Measurements from ENCODE around the gene MAU2.
A peak's percentile ranks its signal among the peaks of the same experiment; 100 is the strongest.

Gene MAU2

GRCh38 chr19:19304186-19304965 is 16.3 kb upstream of the MAU2 start:
- intact Hi-C loops (cut with DNase I), result no loop called here
- peak in 16 of 42 donors; percentile 9 to 67 (median 39) for DNase-seq

- intact Hi-C loops (cut with DNase I), result no loop called here
- no peak for DNase-seq
These were observed 15.6 kb upstream of the MAU2 start for GRCh38 chr19:19305066-19305465.

GRCh38 chr19:19305696-19306095 is 14.9 kb upstream of the MAU2 start:
- no peak for DNase-seq
- intact Hi-C loops (cut with DNase I), result no loop called here

DNA sequence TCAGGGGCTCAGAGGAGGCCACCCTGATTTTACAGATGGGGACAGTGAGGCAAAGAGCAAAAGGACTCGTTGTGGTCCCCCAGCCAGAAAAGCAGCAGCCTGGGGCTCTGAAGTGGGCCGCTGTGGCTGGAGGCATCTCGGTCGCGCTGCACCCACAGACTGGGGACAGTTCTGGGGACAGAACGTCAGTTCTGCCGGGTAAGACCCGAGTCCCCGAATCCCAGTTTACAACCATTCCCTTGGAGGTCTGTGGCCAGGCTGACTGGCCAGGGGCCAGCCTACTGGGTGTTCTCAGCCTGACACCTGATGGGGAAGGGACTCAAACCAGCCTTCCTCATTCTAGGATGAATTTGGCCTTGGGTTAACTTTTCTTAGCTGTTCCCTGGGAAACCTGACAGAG is 14.4 kb upstream of the MAU2 start:
- no peak for DNase-seq
- intact Hi-C loops (cut with DNase I), result no loop called here

DNA sequence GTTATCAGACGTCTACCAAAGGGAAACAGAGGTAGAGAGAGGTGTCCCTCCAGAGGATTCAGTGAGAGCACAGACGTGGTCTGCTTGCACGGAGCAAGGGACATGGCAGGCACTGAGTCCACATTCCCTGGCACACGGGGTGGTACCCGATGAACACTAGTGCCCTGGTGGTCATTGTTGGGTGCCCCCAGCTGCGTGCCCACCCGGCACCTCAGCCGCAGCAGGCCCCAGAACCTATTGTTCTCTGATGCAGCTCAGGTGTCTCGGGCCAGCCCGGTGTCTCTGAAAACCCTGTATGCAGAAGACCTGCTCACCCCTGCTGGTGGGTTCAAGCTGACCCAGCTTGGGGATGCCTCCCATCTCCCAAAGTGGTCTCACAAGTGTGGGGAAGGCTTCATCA is 12.3 kb upstream of the MAU2 start:
- DNase-seq, result no peak
- intact Hi-C loops (cut with DNase I), result no loop called here

DNA sequence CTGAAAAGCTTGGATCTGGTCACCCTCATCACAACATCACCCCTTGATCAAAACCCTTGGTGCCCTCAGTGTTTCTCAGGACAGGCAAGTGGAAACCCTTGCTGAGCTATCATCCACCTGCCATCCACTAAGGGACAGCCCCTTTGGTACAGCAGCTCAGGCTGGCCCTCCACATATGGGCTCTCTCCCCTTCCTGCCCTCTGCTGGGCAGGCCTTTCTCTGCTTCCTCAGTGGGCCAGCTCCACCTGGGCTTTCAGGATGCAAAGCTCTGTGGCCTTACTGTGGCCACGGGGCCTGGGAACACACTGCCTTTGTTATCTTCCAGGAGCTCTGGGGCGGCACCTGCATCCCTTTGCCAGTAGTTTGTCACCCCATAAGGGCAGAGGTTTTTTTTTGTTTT is 5.2 kb upstream of the MAU2 start:
- intact Hi-C loops (cut with DNase I), result no loop called here
- DNase-seq, result no peak

- DNase-seq, result no peak
- intact Hi-C loops (cut with DNase I), result no loop called here
These were observed 4.5 kb upstream of the MAU2 start for GRCh38 chr19:19316082-19316481.

DNA sequence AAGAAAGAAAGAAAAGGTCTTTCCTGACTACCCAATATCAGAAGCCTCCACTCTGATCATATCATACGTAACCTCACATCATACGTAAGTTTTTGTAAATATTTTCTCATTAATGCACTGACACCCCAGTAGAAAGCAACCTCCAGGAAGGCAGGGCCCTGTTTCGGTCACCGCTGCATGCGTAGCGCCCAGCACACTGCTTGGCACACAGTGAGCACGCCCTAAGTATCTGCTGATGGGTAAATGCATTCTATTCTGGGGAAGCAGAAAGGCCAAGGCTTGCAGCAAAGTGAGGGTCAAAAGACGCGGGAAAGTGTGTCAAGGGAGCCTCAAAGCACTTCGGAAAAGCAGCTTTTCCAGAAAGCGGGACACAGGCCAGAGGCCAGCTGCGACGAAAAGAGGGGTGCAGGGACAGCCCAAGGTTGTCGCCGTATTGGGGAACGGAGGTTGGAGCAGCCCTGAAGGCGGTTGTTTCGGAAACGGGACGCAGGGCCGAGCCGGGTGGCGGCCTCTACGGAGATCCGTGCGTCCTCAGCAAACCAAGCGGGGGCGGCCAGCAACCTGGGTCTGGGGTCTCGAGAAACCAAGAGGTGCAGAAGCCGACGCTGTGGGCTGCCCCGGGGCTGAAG is 783 bp upstream of the MAU2 start:
- intact Hi-C loops (cut with DNase I), result no loop called here
- DNase-seq, result peak in 11 of 42 donors; percentile 4 to 49 (median 11)

DNA sequence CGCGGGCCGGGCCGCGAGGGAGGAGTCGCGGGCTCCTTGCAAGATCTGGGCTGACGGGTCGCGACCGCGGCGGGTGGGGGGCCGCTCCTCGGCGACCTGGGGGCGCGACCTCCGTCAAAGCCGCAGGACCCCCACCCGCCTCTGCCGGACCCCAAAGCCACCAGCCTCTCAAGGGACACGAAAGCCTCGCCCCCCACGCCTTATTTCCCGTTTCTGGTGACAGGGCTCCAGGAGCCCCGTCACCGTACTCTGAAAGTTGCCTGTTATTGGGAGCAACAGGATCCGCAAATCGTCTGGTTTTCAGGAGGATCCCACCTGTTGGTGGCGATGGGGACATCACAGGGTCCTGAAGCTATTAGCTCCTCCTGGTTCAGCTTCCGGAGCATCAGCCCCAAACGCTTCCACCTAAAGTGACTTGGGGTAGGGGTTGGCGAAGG is 530 bp downstream of the MAU2 start:
- peak in 11 of 42 donors; percentile 3 to 56 (median 21) for DNase-seq
- intact Hi-C loops (cut with DNase I), result no loop called here

DNA sequence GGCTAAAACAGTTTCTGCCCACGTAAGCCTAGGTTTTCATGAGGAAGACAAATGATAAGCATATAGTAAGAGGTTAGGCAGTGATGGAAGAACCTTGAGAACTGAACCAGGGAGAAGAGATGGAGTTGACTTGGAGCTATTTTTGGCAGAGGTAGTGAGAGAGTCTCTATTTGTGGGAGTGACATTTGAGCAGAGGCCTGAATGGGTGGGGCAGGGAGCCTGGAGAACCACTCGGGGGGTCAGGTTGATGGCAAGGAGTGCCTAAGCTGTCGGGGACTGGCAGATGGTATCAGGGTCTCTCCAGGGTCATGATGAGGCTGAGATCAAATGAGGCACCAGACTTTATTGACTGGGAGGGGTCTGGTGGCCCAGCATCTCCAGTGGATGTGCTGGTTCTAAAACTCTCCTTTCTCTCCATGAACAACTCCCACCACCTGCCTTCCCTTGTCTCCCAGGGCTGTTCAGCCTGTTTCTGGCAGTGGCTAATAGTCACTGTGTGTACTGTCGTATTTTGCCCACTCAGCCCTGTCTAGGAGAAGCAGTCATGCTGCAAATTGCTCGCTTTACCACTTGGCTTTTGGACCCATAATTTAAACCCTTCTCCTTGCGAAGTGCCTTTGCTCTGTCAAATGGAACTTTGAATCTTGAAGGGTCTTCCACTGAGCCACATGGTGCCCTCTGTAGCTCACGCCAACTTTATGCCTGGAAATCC is 3.6 kb downstream of the MAU2 start:
- no peak for DNase-seq

GRCh38 chr19:19327672-19328071 is 7.0 kb downstream of the MAU2 start:
- DNase-seq, result no peak
- intact Hi-C loops (cut with DNase I), result no loop called here

More for the DNA sequence above, 3.6 kb downstream of the MAU2 start:
- intact Hi-C loops (cut with DNase I), result no loop called here

GRCh38 chr19:19329126-19329525 is 8.5 kb downstream of the MAU2 start:
- DNase-seq, result no peak
- intact Hi-C loops (cut with DNase I), result no loop called here

DNA sequence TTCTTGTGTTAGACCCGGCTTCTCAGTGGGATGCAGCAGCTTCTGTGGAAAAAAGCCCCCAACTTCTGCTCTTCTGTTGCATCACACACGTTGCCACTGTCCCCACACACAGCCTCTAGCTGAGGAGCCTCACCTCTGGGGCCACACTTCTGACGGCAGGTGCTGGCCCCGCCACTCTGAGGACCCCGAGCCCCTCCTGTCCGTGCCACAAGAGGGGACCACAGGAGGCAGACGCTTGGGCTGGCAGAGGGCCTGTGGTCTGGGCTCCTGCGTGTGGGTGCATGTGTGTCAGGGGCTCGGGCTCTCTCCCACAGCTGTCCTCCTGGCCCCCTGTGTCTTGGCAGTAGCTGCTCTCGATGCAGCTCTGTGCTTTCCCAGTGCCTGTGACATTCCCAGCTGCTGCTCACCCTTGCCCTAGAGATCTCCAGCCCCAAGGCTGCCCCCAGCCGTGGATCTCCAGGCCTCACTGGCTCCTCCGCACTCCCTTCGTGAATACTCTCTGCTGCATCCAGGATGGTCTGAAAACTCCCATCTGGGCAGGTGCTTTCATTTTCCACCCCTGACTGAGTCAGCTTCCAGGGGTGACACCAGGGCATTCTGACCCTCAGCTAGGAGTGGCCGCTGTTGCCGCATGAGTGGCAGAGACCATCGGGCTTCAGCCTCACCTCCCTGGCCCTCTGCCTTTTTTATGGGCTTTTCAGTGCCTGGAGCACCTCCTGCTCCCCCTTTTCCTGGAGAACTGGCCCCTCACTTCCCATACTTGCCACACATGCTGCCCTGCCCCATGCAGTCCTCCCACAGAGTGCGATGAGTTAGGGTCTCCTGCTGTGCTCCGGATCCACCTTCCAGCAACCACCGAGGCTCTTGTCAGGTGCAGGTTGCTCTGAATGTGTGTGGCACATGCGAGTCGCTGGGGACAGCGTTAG is 13.7 kb downstream of the MAU2 start:
- no peak for DNase-seq
- intact Hi-C loops (cut with DNase I), result no loop called here

DNA sequence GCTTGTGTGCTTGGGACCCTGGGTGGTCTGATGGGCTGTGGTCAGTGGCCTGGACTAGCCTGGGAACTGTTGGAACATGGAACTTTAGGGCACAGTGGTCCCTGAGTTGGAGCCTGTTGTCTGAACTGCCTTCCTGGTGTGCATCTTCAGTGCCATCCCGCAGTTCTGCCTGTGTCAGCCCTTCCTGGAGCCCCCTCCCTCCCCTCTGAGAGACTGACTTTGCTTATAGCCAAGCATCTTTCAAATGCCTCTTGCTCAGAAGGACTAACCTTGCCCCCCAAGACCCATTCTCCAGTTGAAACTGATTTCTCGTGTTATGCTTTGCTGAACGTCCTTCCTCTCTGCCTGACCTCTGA is 14.3 kb downstream of the MAU2 start:
- intact Hi-C loops (cut with DNase I), result no loop called here
- no peak for DNase-seq

DNA sequence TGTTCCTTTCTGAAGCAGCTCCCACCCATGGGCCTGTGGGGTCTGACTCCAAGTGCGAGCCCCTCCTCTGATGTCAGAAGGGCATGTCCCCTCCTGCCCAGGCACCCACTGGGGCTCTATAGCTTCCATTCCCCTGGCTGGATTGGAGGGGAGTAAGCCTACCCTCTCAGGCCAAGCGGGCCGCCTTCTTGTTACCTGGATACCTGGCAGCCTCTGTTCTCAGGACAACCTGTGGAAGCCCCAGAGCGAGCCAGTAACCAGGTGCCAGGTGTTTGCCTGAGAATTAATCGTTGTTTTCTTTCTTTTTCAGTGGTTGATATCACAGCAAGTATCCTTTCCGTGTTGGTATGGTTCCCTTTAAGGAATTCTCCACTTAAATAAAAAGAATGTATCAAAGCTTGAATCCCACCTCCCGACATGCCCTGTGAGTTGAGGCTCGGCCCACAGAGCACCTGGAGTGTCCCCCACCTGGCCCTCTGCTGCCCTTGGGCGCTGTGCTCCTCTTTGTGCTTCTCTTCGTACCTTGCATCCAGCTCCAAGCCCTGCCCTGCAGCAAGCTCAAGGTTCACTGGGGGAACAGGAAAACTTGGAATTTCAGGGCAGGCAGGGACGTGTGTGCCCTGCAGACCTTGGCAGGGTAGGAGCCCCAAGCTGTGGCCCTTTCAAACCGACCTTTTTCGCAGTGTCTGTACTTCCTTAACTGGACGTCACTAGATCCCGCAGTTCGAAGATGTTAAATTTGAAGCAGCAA is 15.0 kb downstream of the MAU2 start:
- no peak for DNase-seq
- intact Hi-C loops (cut with DNase I), result no loop called here

GRCh38 chr19:19336597-19336996 is 16.0 kb downstream of the MAU2 start:
- DNase-seq, result peak in 17 of 42 donors; percentile 11 to 75 (median 28)
- intact Hi-C loops (cut with DNase I), result no loop called here

DNA sequence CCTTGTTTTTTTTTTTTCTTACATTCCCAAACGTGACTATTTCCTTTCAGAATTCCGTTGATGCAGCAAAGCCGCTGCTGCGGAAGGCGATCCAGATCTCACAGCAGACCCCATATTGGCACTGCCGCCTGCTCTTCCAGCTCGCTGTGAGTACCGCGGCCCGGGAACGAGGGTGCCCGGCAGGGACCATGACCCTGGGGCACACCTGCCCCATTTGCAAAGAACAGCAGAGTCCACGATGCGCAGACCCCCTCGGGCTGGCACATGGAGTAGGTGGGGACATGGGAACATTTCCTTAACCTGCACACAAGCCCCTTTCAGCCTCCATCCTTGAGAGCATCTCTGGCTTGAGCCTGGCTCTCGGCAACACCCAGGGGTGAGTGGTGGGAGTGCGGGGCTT is 16.5 kb downstream of the MAU2 start:
- DNase-seq, result no peak
- intact Hi-C loops (cut with DNase I), result no loop called here

DNA sequence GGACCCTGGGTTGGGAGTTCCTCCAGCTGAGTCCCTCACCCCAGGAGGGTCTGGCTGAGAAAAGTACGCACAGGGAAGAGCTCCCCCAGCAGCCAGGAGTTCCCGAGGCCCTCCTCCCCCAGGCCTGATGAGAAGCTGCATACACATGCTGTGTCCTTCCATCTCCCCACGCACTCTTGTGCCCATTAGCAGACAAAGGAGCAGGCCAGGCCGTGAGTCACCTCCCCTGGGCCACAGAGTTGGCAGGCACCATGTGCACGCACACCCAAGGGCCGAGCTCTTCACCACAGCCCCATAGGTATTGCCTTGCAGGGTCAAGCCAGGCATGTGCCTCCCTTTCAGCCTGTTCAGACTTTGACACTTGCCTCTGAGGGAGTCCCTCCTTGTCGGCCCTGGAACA is 17.5 kb downstream of the MAU2 start:
- intact Hi-C loops (cut with DNase I), result no loop called here
- DNase-seq, result no peak

GRCh38 chr19:19341026-19341425 is 20.4 kb downstream of the MAU2 start:
- DNase-seq, result no peak
- intact Hi-C loops (cut with DNase I), result no loop called here
